RWPE1 (cell line): Measurements from ENCODE around the gene SNX2.

Experiments
- CTCF ChIA-PET: fragments of 350-600 bp; sonication (Branson Sonifier 250); formaldehyde crosslinking; extraction: SDS; loops from one replicate; lab custom pipeline; 2021; lab: Yijun Ruan, JAX
- POLR2A ChIA-PET: fragments of 400-600 bp; formaldehyde crosslinking; extraction: SDS; loops from one replicate; lab custom pipeline; 2020; ENCODE audit warnings: antibody characterized with exemption; ENCODE audit not compliant: low non-redundant PET; lab: Yijun Ruan, JAX
- DNase-seq: peaks from one replicate; pipeline ENCODE4 v3.0.0; 2012; ENCODE audit warnings: low spot score
- H3K27ac ChIP-seq: fragments of 450-650 bp; 2 replicates; pipeline ENCODE4 v1.5.1; 2017
- CTCF ChIP-seq: fragments of 450-650 bp; conservative IDR thresholded peaks from 2 replicates; pipeline ENCODE4 v1.5.1; 2017; ENCODE audit warnings: low read depth, mild to moderate bottlenecking

Gene SNX2

DNA sequence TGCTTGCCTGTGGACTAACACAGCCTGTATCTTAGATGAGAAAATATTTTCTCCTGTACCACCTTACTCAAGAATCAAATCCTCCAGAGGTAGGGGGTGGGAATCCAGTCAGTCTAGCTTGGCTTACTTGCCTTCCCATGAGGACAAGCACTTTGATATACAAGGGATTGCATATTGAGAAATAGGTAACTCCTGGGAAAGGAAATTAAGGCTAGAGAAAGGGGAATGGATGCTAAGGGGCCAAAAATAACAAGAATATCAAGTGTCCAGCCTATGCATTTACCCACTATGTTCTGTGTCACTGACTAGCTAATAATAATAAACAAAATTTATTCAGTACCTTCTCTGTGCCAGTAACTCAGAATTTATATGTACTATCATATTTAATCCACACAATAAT lies 21.4 kb upstream of the SNX2 start:
- no peak overlapping the region for H3K27ac ChIP-seq
- no peak for TF ChIP-seq CTCF
- POLR2A ChIA-PET = no interaction called here
- CTCF ChIA-PET = no interaction called here
- DNase-seq = no peak

DNA sequence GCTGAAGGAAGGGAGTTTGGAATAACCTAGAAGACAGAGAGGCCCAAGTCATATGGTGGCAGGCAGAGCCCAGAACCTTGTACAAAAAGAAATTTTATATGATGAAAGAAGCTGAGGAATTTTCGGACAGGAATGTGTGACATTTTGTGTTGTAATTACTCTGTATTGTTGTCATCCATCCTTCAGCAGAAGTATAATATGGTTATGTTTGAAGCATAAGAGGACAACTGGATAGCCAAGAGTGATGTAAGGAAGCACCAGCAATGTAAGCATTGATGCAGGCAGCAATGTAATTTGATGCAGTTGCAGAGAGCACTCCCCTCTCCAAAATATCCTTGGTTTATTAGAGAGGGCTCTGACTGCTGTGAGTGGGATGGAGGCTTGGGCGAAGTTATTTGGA lies 19.1 kb upstream of the SNX2 start:
- POLR2A ChIA-PET = no interaction called here
- no peak overlapping the region for H3K27ac ChIP-seq
- no peak for TF ChIP-seq CTCF
- CTCF ChIA-PET = no interaction called here
- no peak for DNase-seq

- H3K27ac ChIP-seq = no peak overlapping the region
- POLR2A ChIA-PET = no interaction called here
- CTCF ChIA-PET = no interaction called here
- no peak for TF ChIP-seq CTCF
- DNase-seq = peak; percentile 66
These were observed 18.5 kb upstream of the SNX2 start for GRCh38 chr5:122756264-122756911.

GRCh38 chr5:122757285-122757684 lies 17.6 kb upstream of the SNX2 start:
- no peak overlapping the region for H3K27ac ChIP-seq
- ChIA-PET POLR2A (no interaction called here), CTCF (interaction anchor here (0.6 to 0.7 kb wide), 2 partner anchors 29 to 854 kb away, joined by 3 to 4 read pairs; no protein-coding TSS in a partner anchor)
- no peak for DNase-seq
- no peak for TF ChIP-seq CTCF

- DNase-seq = no peak
- ChIA-PET POLR2A (no interaction called here), CTCF (interaction anchor here (0.7 kb wide), 1 partner anchor 16 kb away, joined by 3 read pairs; no protein-coding TSS in a partner anchor)
- no peak for TF ChIP-seq CTCF
- no peak overlapping the region for H3K27ac ChIP-seq
These were observed 15.4 kb upstream of the SNX2 start for GRCh38 chr5:122759241-122760070.

GRCh38 chr5:122760236-122760635 lies 14.6 kb upstream of the SNX2 start:
- CTCF ChIA-PET = interaction anchor here (0.5 kb wide), 1 partner anchor 544 kb away, joined by 3 read pairs; no protein-coding TSS in a partner anchor
- POLR2A ChIA-PET = no interaction called here
- no peak overlapping the region for H3K27ac ChIP-seq
- DNase-seq = no peak
- no peak for TF ChIP-seq CTCF
